Endodermal cell (in vitro differentiated cells): ENCODE measurements around the gene TGFBI. TPM values are rescaled to one million over a fixed set of nuclear protein-coding genes. Genes with fewer than 3 reads are reported as not detected.

Experiments
- DNase-seq: peaks from one replicate; pipeline ENCODE4 v3.0.0-alpha.2; 2017
- H3K27ac ChIP-seq: 2 replicates; pipeline ENCODE4 v1.5.1; 2013; ENCODE audit warnings: mild to moderate bottlenecking, low read depth, low read length, moderate library complexity
- H3K27me3 ChIP-seq: 2 replicates; pipeline ENCODE4 v1.6.1; 2013; ENCODE audit warnings: mild to moderate bottlenecking, low read length, moderate library complexity; ENCODE audit not compliant: insufficient read depth, control insufficient read depth, poor library complexity, severe bottlenecking
- H3K36me3 ChIP-seq: 2 replicates; pipeline ENCODE4 v1.7.0; 2013; ENCODE audit warnings: mild to moderate bottlenecking, low read length, moderate library complexity; ENCODE audit not compliant: control insufficient read depth, insufficient read depth
- H3K4me1 ChIP-seq: one replicate; pipeline ENCODE4 v1.7.0; 2013; ENCODE audit warnings: low read length; ENCODE audit not compliant: control insufficient read depth, insufficient read depth
- H3K4me3 ChIP-seq: 2 replicates; pipeline ENCODE4 v1.5.1; 2013; ENCODE audit warnings: mild to moderate bottlenecking, low read length, moderate library complexity
- H3K9ac ChIP-seq: 2 replicates; pipeline ENCODE4 v1.6.1; 2013; ENCODE audit warnings: mild to moderate bottlenecking, low read length, moderate library complexity; ENCODE audit not compliant: poor library complexity, severe bottlenecking; ENCODE audit errors: extremely low read depth
- H3K9me3 ChIP-seq: 2 replicates; pipeline ENCODE4 v1.6.1; 2013; ENCODE audit warnings: mild to moderate bottlenecking, low read length, moderate library complexity; ENCODE audit not compliant: control insufficient read depth
- H3K27ac Mint-ChIP-seq: 2 replicates; pipeline ENCODE4 v1.8.0; 2020; ENCODE audit warnings: mixed read lengths
- H3K27me3 Mint-ChIP-seq: 2 replicates; pipeline ENCODE4 v1.8.0; 2021; ENCODE audit warnings: mild to moderate bottlenecking, mixed read lengths; ENCODE audit not compliant: insufficient read depth
- H3K36me3 Mint-ChIP-seq: 2 replicates; pipeline ENCODE4 v1.8.0; 2020; ENCODE audit warnings: low read depth, mixed read lengths
- H3K4me1 Mint-ChIP-seq: 2 replicates; pipeline ENCODE4 v1.8.0; 2020; ENCODE audit warnings: mixed read lengths
- H3K4me3 Mint-ChIP-seq: 2 replicates; pipeline ENCODE4 v1.8.0; 2020; ENCODE audit warnings: mild to moderate bottlenecking, moderate library complexity, mixed read lengths
- H3K9me3 Mint-ChIP-seq: 2 replicates; pipeline ENCODE4 v1.8.0; 2020; ENCODE audit warnings: mild to moderate bottlenecking, mixed read lengths
- WGBS, 2 experiments: methylation state at CpG; one replicate each; pipeline versions ENCODE4 v1.1.5 to v1.1.7; 2013; ENCODE audit warnings: missing lambda C conversion rate in 2 of 2, mixed read lengths in 1 of 2; ENCODE audit not compliant: insufficient coverage in 1 of 2, insufficient read length in 1 of 2; 5-methylcytosine and 5-hydroxymethylcytosine counted together
- total RNA-seq, 2 donors: library from RNA; stranded (reverse); fragmentation: NEBNext Ultra II Directional in 1 of 2; extraction: Animal tissue kit (Norgen Biotek cat#: 25700) in 1 of 2; gene quantifications; 2 replicates in 1 of 2; 3 replicates in 1 of 2; pipeline ENCODE4 v1.2.1, GENCODE V29; 2021
- TF ChIP-seq, protein P1 (sequence below): fragments of 200-600 bp; sonication (generic); conservative IDR thresholded peaks from 2 replicates; pipeline ENCODE4 v1.5.0; 2021; ENCODE audit warnings: antibody characterized with exemption, mild to moderate bottlenecking

The TGFBI gene
- total RNA-seq, 2 donors from 2014 or later = 2.8 to 4.9 TPM

- peak; percentile 23 for DNase-seq
- H3K27me3 ChIP-seq = peaks cover 10% of the 10 kb centered on the region
- H3K36me3 ChIP-seq = no peaks in the 10 kb centered on the region
- no peak overlapping the region for H3K27ac Mint-ChIP-seq
- no peak overlapping the region for H3K9ac ChIP-seq
- no peak overlapping the region for H3K4me3 ChIP-seq
- no peaks in the 10 kb centered on the region for H3K36me3 Mint-ChIP-seq
- peaks cover 21% of the 10 kb centered on the region for H3K27me3 Mint-ChIP-seq
- TF ChIP-seq, protein P1, sequence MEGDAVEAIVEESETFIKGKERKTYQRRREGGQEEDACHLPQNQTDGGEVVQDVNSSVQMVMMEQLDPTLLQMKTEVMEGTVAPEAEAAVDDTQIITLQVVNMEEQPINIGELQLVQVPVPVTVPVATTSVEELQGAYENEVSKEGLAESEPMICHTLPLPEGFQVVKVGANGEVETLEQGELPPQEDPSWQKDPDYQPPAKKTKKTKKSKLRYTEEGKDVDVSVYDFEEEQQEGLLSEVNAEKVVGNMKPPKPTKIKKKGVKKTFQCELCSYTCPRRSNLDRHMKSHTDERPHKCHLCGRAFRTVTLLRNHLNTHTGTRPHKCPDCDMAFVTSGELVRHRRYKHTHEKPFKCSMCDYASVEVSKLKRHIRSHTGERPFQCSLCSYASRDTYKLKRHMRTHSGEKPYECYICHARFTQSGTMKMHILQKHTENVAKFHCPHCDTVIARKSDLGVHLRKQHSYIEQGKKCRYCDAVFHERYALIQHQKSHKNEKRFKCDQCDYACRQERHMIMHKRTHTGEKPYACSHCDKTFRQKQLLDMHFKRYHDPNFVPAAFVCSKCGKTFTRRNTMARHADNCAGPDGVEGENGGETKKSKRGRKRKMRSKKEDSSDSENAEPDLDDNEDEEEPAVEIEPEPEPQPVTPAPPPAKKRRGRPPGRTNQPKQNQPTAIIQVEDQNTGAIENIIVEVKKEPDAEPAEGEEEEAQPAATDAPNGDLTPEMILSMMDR = no peak
- no peaks in the 10 kb centered on the region for H3K4me1 ChIP-seq
- no peaks in the 10 kb centered on the region for H3K9me3 Mint-ChIP-seq
- WGBS, 2 experiments = 94 to 100% methylated on average over 3 to 6 of the region's 6 CpGs
- H3K27ac ChIP-seq = no peak overlapping the region
- H3K4me3 Mint-ChIP-seq = no peak overlapping the region
- H3K4me1 Mint-ChIP-seq = no peaks in the 10 kb centered on the region
- H3K9me3 ChIP-seq = no peaks in the 10 kb centered on the region
These were observed 13.8 kb upstream of the TGFBI start for GRCh38 chr5:136015003-136015375.

DNA sequence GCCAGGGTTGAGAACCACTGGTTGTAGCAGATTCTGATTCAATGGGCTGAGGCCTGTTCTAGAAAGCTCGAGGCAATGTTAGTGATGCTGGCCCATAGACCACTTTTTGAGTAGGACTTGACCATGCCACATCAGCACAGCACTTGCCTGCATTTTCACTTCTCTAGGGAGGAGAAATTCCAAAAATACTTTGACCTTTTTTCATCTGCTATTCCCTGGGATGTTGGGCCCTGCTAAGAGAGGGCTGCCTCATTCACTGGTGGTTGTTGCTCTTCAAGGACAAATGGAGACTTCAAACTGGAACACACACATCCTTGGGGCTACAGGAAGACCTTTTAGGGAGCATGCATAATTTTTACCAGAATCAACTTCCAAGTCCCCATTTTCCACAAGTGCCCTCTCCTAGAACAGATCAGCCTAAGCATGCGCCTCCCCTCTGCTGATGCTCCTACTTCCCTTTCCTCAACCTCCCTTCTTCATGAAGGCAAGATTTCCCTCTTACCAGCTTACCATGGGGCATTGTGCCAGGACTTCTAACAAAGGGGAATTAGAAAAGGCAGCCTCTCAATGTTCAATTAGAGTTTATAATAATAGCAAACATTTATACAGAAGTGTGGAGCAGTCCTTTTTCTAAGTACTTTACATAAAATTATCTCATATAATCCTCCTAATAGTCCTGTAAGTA lies 12.7 kb upstream of the TGFBI start:
- H3K4me3 Mint-ChIP-seq = no peak overlapping the region

GRCh38 chr5:136016945-136017530 lies 11.8 kb upstream of the TGFBI start:
- H3K27me3 Mint-ChIP-seq = peaks cover 16% of the 10 kb centered on the region

More for the DNA sequence above, 12.7 kb upstream of the TGFBI start:
- no peak overlapping the region for H3K27ac Mint-ChIP-seq
- H3K4me1 Mint-ChIP-seq = no peaks in the 10 kb centered on the region
- peak; percentile 14 for DNase-seq
- no peak overlapping the region for H3K4me3 ChIP-seq
- no peak overlapping the region for H3K27ac ChIP-seq
- H3K4me1 ChIP-seq = no peaks in the 10 kb centered on the region
- TF ChIP-seq, protein P1 = no peak
- H3K9ac ChIP-seq = no peak overlapping the region
- no peaks in the 10 kb centered on the region for H3K9me3 ChIP-seq
- peaks cover 10% of the 10 kb centered on the region for H3K27me3 ChIP-seq
- H3K9me3 Mint-ChIP-seq = no peaks in the 10 kb centered on the region
- 82 to 89% methylated on average over 1 to 2 of the region's 2 CpGs for WGBS, 2 experiments
- H3K27me3 Mint-ChIP-seq = peaks cover 19% of the 10 kb centered on the region
- no peaks in the 10 kb centered on the region for H3K36me3 ChIP-seq
- H3K36me3 Mint-ChIP-seq = no peaks in the 10 kb centered on the region

More at GRCh38 chr5:136016945-136017530, 11.8 kb upstream of the TGFBI start:
- Histone ChIP-seq H3K4me3 (no peak overlapping the region), H3K9me3 (no peaks in the 10 kb centered on the region), H3K27me3 (peaks cover 10% of the 10 kb centered on the region), H3K4me1 (no peaks in the 10 kb centered on the region), H3K36me3 (no peaks in the 10 kb centered on the region), H3K27ac (no peak overlapping the region), H3K9ac (no peak overlapping the region)
- Mint-ChIP-seq H3K9me3 (no peaks in the 10 kb centered on the region), H3K4me3 (no peak overlapping the region), H3K4me1 (no peaks in the 10 kb centered on the region), H3K27ac (no peak overlapping the region), H3K36me3 (no peaks in the 10 kb centered on the region)
- DNase-seq = peak; percentile 5
- 92 to 96% methylated on average over 2 of the region's 2 CpGs for WGBS, 2 experiments
- TF ChIP-seq, protein P1 = no peak
